HFFc6 (cell line): ENCODE measurements around the gene TAMM41. TPM values are rescaled to one million over a fixed set of nuclear protein-coding genes. Genes with fewer than 3 reads are reported as not detected.

ENCODE experiments used
- DNase-seq: peaks from one replicate; pipeline ENCODE4 v3.0.0-alpha.2; 2018
- H3K27ac Mint-ChIP-seq: 2 replicates; pipeline ENCODE4 v1.8.0; 2020; ENCODE audit warnings: mild to moderate bottlenecking, mixed read lengths
- H3K27me3 Mint-ChIP-seq: 2 replicates; pipeline ENCODE4 v1.8.0; 2021; ENCODE audit warnings: mild to moderate bottlenecking, moderate library complexity, mixed read lengths; ENCODE audit not compliant: insufficient read depth
- H3K36me3 Mint-ChIP-seq: 2 replicates; pipeline ENCODE4 v1.8.0; 2021; ENCODE audit warnings: low read depth, mixed read lengths
- H3K4me1 Mint-ChIP-seq: 2 replicates; pipeline ENCODE4 v1.8.0; 2020; ENCODE audit warnings: low read depth, mixed read lengths
- H3K4me3 Mint-ChIP-seq: 2 replicates; pipeline ENCODE4 v1.8.0; 2020; ENCODE audit warnings: mild to moderate bottlenecking, moderate library complexity, mixed read lengths
- H3K9me3 Mint-ChIP-seq: 2 replicates; pipeline ENCODE4 v1.8.0; 2020; ENCODE audit warnings: mild to moderate bottlenecking, mixed read lengths
- total RNA-seq, 6 experiments: library from RNA; stranded (reverse); fragmentation: NEBNext Ultra II Directional; extraction: Animal tissue kit (Norgen Biotek cat#: 25700); gene quantifications; 2 replicates in 1 of 6; 3 replicates in 5 of 6; pipeline ENCODE4 v1.2.3, GENCODE V29; 2021
- TF ChIP-seq, protein P1 (sequence below): fragments of 200-600 bp; sonication (generic); IDR thresholded peaks from 2 replicates; pipeline ENCODE4 v1.5.0; 2021; ENCODE audit warnings: antibody characterized with exemption, mild to moderate bottlenecking

TAMM41 gene
- total RNA-seq, 6 experiments from 2014 or later, result 11.5 to 16.3 (median 14.9) TPM

DNA sequence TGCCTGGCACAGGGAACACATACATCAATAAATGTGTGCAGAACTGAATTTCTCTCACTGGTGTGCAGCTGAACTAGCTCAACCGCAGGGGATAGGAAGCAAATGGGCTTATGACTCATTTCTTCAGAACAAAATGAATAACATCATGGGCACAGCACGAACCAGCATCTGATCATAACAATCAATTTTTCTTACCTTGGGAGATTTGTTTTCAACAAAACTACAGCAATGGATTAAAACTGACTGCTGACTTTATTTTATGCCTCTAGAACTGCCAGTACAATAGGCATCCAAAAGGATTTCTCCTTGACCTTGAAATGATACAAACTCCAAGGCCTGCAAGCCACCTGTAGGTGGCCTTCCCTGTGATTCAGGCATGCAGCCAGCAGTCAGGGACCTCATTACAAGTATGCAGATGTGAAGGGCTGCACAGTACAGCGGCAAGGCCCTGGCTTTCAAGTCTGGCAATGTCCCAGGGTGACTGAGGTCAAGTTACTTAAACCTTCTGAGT lies 26.1 kb downstream of the TAMM41 start:
- no peak overlapping the region for H3K4me3 Mint-ChIP-seq
- H3K4me1 Mint-ChIP-seq, result peaks cover 44% of the 10 kb centered on the region
- H3K9me3 Mint-ChIP-seq, result no peaks in the 10 kb centered on the region
- no peaks in the 10 kb centered on the region for H3K27me3 Mint-ChIP-seq
- peak; percentile 27 for DNase-seq
- H3K36me3 Mint-ChIP-seq, result peaks cover 34% of the 10 kb centered on the region
- TF ChIP-seq, protein P1, sequence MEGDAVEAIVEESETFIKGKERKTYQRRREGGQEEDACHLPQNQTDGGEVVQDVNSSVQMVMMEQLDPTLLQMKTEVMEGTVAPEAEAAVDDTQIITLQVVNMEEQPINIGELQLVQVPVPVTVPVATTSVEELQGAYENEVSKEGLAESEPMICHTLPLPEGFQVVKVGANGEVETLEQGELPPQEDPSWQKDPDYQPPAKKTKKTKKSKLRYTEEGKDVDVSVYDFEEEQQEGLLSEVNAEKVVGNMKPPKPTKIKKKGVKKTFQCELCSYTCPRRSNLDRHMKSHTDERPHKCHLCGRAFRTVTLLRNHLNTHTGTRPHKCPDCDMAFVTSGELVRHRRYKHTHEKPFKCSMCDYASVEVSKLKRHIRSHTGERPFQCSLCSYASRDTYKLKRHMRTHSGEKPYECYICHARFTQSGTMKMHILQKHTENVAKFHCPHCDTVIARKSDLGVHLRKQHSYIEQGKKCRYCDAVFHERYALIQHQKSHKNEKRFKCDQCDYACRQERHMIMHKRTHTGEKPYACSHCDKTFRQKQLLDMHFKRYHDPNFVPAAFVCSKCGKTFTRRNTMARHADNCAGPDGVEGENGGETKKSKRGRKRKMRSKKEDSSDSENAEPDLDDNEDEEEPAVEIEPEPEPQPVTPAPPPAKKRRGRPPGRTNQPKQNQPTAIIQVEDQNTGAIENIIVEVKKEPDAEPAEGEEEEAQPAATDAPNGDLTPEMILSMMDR, result peak; percentile 54
- H3K27ac Mint-ChIP-seq, result peak overlapping the region; percentile 7

DNA sequence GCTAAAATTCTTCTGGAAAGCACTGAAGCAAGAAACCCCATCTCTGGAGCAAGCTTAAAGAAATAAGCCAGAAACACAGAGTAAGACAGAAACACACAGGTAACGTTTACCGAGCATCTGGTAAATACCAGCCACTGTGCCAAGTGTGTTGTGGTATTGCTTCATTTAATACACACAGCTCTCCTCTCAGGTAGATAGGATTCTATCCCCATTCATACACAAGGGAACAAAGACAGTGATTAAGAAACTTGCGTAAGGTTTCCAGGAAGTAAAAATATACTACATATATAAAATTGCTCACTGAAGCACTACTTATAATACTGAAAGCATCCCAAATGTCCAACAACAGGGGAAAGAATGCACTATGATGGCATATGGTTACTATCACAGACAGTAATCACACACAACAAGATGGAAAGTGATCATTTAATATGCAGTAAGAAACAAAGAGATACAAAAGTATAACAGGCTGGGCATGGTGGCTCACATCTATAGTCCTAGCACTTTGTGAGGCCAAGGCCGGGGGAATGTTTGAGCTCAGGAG lies 27.5 kb downstream of the TAMM41 start:
- TF ChIP-seq, protein P1, result no peak
- Mint-ChIP-seq H3K9me3 (no peaks in the 10 kb centered on the region), H3K27ac (no peak overlapping the region), H3K4me3 (no peak overlapping the region), H3K4me1 (peaks cover 44% of the 10 kb centered on the region), H3K36me3 (peaks cover 35% of the 10 kb centered on the region), H3K27me3 (no peaks in the 10 kb centered on the region)
- no peak for DNase-seq

DNA sequence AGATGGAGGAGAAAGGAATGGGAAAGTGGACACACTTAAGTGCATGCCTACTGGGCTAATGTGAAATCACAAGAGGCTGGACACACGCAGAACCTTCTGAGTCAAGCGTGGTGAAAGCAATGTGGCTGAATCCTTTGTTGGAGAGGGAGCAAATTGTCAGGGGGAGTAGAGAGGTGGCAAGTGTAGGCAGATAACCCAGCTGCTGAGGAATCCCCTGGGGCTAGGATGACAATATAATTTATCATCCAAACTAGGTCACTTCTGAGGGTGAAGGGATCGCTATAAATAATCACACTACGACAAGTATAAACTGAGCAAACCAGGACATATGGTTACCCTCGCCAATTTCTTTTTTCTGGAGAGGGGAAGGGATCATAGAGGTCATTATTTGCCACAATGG lies 28.7 kb downstream of the TAMM41 start:
- Mint-ChIP-seq H3K36me3 (peaks cover 39% of the 10 kb centered on the region), H3K27me3 (no peaks in the 10 kb centered on the region), H3K4me1 (peaks cover 44% of the 10 kb centered on the region), H3K9me3 (no peaks in the 10 kb centered on the region), H3K27ac (peak overlapping the region; percentile 47; the same call in 1 of the 2 replicates), H3K4me3 (no peak overlapping the region)
- peak; percentile 58 for DNase-seq
- TF ChIP-seq, protein P1, result no peak

DNA sequence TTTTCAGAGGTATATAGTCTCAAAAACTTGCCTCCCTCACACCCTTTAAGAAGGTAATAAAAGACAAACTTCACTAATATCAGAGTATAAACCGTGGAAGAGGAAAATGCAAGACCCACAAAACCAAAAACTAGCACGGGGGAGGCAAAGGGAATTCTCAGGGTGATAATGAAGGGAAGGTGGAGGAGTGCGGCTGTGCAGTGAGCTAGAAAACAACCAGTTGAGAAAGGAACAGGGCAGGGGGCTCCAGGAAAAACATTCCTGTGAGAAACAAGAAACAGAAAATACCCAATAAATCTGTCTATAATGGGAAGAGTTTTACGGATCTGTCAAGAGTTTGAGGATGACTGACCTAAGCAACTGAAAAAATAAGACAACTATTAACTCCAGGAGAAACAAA lies 31.6 kb downstream of the TAMM41 start:
- Mint-ChIP-seq H3K36me3 (peaks cover 39% of the 10 kb centered on the region), H3K27ac (no peak overlapping the region), H3K9me3 (no peaks in the 10 kb centered on the region), H3K27me3 (no peaks in the 10 kb centered on the region), H3K4me3 (no peak overlapping the region), H3K4me1 (peaks cover 32% of the 10 kb centered on the region)
- TF ChIP-seq, protein P1, result no peak
- DNase-seq, result no peak

DNA sequence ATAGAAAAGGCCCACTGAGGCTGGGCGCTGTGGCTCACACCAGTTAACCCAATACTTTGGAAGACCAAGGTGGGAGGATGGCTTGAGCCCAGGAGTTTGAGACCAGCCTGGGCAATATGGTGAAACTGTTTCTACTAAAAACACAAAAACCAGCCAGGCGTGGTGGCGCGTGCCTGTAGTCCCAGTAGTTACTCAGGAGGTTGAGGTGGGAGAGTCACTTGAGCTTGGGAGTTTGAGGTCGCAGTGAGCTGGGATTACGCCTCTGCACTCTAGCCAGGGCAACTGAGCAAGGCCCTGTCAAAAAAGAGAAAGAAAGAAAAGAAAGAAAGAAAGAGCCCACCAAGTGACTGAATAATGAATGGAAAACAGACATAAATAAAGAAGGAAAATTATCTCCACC lies 32.0 kb downstream of the TAMM41 start:
- Mint-ChIP-seq H3K27ac (no peak overlapping the region), H3K36me3 (peaks cover 40% of the 10 kb centered on the region), H3K4me1 (peaks cover 32% of the 10 kb centered on the region), H3K4me3 (no peak overlapping the region), H3K9me3 (no peaks in the 10 kb centered on the region), H3K27me3 (no peaks in the 10 kb centered on the region)
- TF ChIP-seq, protein P1, result no peak
- DNase-seq, result no peak
